ENCODE measurements around the gene CXorf38. TPM values are rescaled to one million over a fixed set of nuclear protein-coding genes. Genes with fewer than 3 reads are reported as not detected.

The CXorf38 gene
- total RNA-seq, 2 donors from 2014 or later: 18.7 to 21.5 TPM

Other genes with a start within 250 kb of the CXorf38 start
- gene ATP6AP2, start 66.6 kb downstream of the CXorf38 start, total RNA-seq: 10 to 100 TPM; 44.9 to 82.6 TPM
- gene MPC1L, start 24.1 kb downstream of the CXorf38 start, total RNA-seq: not detected
- 10 to 100 TPM; 39.4 to 41.8 TPM for gene MED14, start 88.0 kb upstream of the CXorf38 start, total RNA-seq